Measurements from ENCODE around the gene MBD4. TPM values are rescaled to one million over a fixed set of nuclear protein-coding genes. Genes with fewer than 3 reads are reported as not detected.

The MBD4 gene
- total RNA-seq, 1 experiment from 2014 or later = 50.9 TPM

GRCh38 chr3:129421988-129422745 lies 17.6 kb downstream of the MBD4 start:
- Histone ChIP-seq H3K4me3 (ENCODE audit: low read depth, low read length, poor library complexity, severe bottlenecking) (no peak overlapping the region), H3K27ac (ENCODE audit: low read depth, low read length, poor library complexity, severe bottlenecking) (no peak overlapping the region), H3K36me3 (ENCODE audit: insufficient read depth, low read length, poor library complexity, severe bottlenecking) (no peaks in the 10 kb centered on the region), H3K4me1 (ENCODE audit: insufficient read depth, low read length, poor library complexity, severe bottlenecking) (no peaks in the 10 kb centered on the region), H3K9me3 (ENCODE audit: low read depth, low read length, poor library complexity, severe bottlenecking) (no peaks in the 10 kb centered on the region), H3K27me3 (replicated peaks; ENCODE audit: insufficient read depth, low read depth, low read length, poor library complexity) (no peaks in the 10 kb centered on the region)
- DNase-seq (ENCODE audit: low spot score) = no peak
- no TSS peak for BruUV-seq (replicated peaks)
- TF ChIP-seq CTCF (conservative IDR thresholded peaks at IDR 0.05; ENCODE audit: low read depth, low read length) (0 out of 2 replicates have a peak, but pooled peaks have one; percentile 22), EZH2 (IDR thresholded peaks at IDR 0.05; ENCODE audit: borderline replicate concordance, low read depth, low read length, poor library complexity, severe bottlenecking) (no peak)
- POLR2A ChIA-PET (ENCODE audit: low non-redundant PET) = no interaction called here
- intact Hi-C loops (cut with micrococcal nuclease; ENCODE audit: unreplicated experiment) = no loop called here
- CTCF ChIA-PET = no interaction called here

GRCh38 chr3:129421236-129421883 lies 18.4 kb downstream of the MBD4 start:
- Histone ChIP-seq H3K4me3 (ENCODE audit: low read depth, low read length, poor library complexity, severe bottlenecking) (no peak overlapping the region), H3K27ac (ENCODE audit: low read depth, low read length, poor library complexity, severe bottlenecking) (no peak overlapping the region), H3K9me3 (ENCODE audit: low read depth, low read length, poor library complexity, severe bottlenecking) (no peaks in the 10 kb centered on the region), H3K36me3 (ENCODE audit: insufficient read depth, low read length, poor library complexity, severe bottlenecking) (no peaks in the 10 kb centered on the region), H3K27me3 (replicated peaks; ENCODE audit: insufficient read depth, low read depth, low read length, poor library complexity) (no peaks in the 10 kb centered on the region), H3K4me1 (ENCODE audit: insufficient read depth, low read length, poor library complexity, severe bottlenecking) (no peaks in the 10 kb centered on the region)
- intact Hi-C loops (cut with micrococcal nuclease; ENCODE audit: unreplicated experiment) = no loop called here
- TF ChIP-seq CTCF (conservative IDR thresholded peaks at IDR 0.05; ENCODE audit: low read depth, low read length) = no peak
- no peak for TF ChIP-seq EZH2 (IDR thresholded peaks at IDR 0.05; ENCODE audit: borderline replicate concordance, low read depth, low read length, poor library complexity, severe bottlenecking)
- BruUV-seq (replicated peaks) = no TSS peak
- DNase-seq (ENCODE audit: low spot score) = no peak
- ChIA-PET CTCF (no interaction called here), POLR2A (ENCODE audit: low non-redundant PET) (no interaction called here)

GRCh38 chr3:129419476-129419875 lies 20.3 kb downstream of the MBD4 start:
- intact Hi-C loops (cut with micrococcal nuclease; ENCODE audit: unreplicated experiment) = no loop called here

More at GRCh38 chr3:129419476-129419875, 20.3 kb downstream of the MBD4 start:
- H3K36me3 ChIP-seq (ENCODE audit: insufficient read depth, low read length, poor library complexity, severe bottlenecking) = no peaks in the 10 kb centered on the region
- H3K27ac ChIP-seq (ENCODE audit: low read depth, low read length, poor library complexity, severe bottlenecking) = no peak overlapping the region
- ChIA-PET CTCF (no interaction called here), POLR2A (ENCODE audit: low non-redundant PET) (no interaction called here)
- no peak overlapping the region for H3K4me3 ChIP-seq (ENCODE audit: low read depth, low read length, poor library complexity, severe bottlenecking)
- no peaks in the 10 kb centered on the region for H3K27me3 ChIP-seq (replicated peaks; ENCODE audit: insufficient read depth, low read depth, low read length, poor library complexity)
- no TSS peak for BruUV-seq (replicated peaks)
- no peaks in the 10 kb centered on the region for H3K4me1 ChIP-seq (ENCODE audit: insufficient read depth, low read length, poor library complexity, severe bottlenecking)
- H3K9me3 ChIP-seq (ENCODE audit: low read depth, low read length, poor library complexity, severe bottlenecking) = no peaks in the 10 kb centered on the region
- TF ChIP-seq EZH2 (IDR thresholded peaks at IDR 0.05; ENCODE audit: borderline replicate concordance, low read depth, low read length, poor library complexity, severe bottlenecking) (no peak), CTCF (conservative IDR thresholded peaks at IDR 0.05; ENCODE audit: low read depth, low read length) (no peak)
- no peak for DNase-seq (ENCODE audit: low spot score)
